GM12864 (cell line): Measurements from ENCODE around the gene RILP.
"Not testable (repeated sequence)": the region's sequence is repeated elsewhere in the genome, so short reads cannot be mapped to it uniquely, and the experiment has no call there.

Experiments
- DNase-seq: peaks from one replicate; pipeline ENCODE4 v3.0.0-alpha.2; 2011; ENCODE audit warnings: low read depth
- H3K4me3 ChIP-seq: 2 replicates; pipeline ENCODE4 v1.5.1; 2011; ENCODE audit warnings: mild to moderate bottlenecking, low read depth, low read length, control low read depth
- CTCF ChIP-seq: IDR thresholded peaks from 2 replicates; pipeline ENCODE4 v1.5.1; 2011; ENCODE audit warnings: low read depth, mild to moderate bottlenecking, moderate library complexity, low read length, control low read depth, inconsistent platforms; ENCODE audit errors: missing control alignments

Gene RILP

GRCh38 chr17:1649844-1650501 lies at the start of gene RILP:
RILP (minus strand) TSS chr17:1649866; CDS start chr17:1649804, 62 bp downstream.
- no peak for TF ChIP-seq CTCF
- H3K4me3 ChIP-seq = peak within 1 kb of the TSS; percentile 63
- DNase-seq = no peak

- TF ChIP-seq CTCF = no peak
- DNase-seq = no peak
- no peak overlapping the region for H3K4me3 ChIP-seq
These were observed 48.0 kb upstream of the RILP start for GRCh38 chr17:1697681-1698080.

- no peak for TF ChIP-seq CTCF
- DNase-seq = no peak
- no peak overlapping the region for H3K4me3 ChIP-seq
These were observed 45.7 kb upstream of the RILP start for GRCh38 chr17:1695365-1695764.

- no peak for DNase-seq
- TF ChIP-seq CTCF = no peak
- H3K4me3 ChIP-seq = no peak overlapping the region
These were observed 43.7 kb upstream of the RILP start for GRCh38 chr17:1693339-1693738.

- TF ChIP-seq CTCF = no peak
- no peak overlapping the region for H3K4me3 ChIP-seq
- DNase-seq = no peak
These were observed 41.0 kb upstream of the RILP start for GRCh38 chr17:1690544-1691221.

GRCh38 chr17:1688405-1688804 lies 38.7 kb upstream of the RILP start:
- DNase-seq, H3K4me3 ChIP-seq: not testable (repeated sequence)

- no peak for TF ChIP-seq CTCF
- H3K4me3 ChIP-seq = no peak overlapping the region
- DNase-seq = no peak
These were observed 36.4 kb upstream of the RILP start for GRCh38 chr17:1686086-1686485.
